K562 (cell line): ENCODE data around the gene HPCAL1. TPM values are rescaled to one million over a fixed set of nuclear protein-coding genes. Genes with fewer than 3 reads are reported as not detected.

Source experiments
- ATAC-seq: fragments of 200-7000 bp; cut with Tn5 transposase; 3 replicates; pipeline ENCODE4 v1.9.1; 2020; ENCODE audit warnings: moderate library complexity
- BruUV-seq: library from RNA; stranded (reverse); fragments of 400-500 nt; replicated peaks from 2 replicates; lab custom pipeline; 2021; lab: Mats Ljungman, UMichigan
- CTCF ChIA-PET: fragments of 300-600 bp; formaldehyde crosslinking; extraction: SDS; loops from one replicate; lab custom pipeline; 2021; ENCODE audit warnings: low intra/inter-chr PET ratio; lab: Yijun Ruan, JAX
- POLR2A ChIA-PET: fragments of 300-600, 350-650 bp; sonication (Branson Sonifier 250); formaldehyde crosslinking; extraction: SDS; loops from one replicate; lab custom pipeline; 2021; ENCODE audit warnings: antibody characterized with exemption, inconsistent platforms; lab: Yijun Ruan, JAX
- DNase-seq, 4 experiments: peaks; one replicate each; pipeline versions ENCODE4 v3.0.0 to v3.0.0-alpha.2; 2011 to 2018; ENCODE audit warnings: low spot score in 3 of 4, mixed read lengths in 3 of 4; ENCODE audit errors: extremely low read depth in 1 of 4
- FAIRE-seq: peaks from 2 replicates; lab custom pipeline; 2011; peaks lifted over from hg19 to GRCh38; lab: Jason Lieb, UNC
- H2AFZ ChIP-seq: 2 replicates; pipeline ENCODE4 v1.6.0; 2011; ENCODE audit warnings: low read depth, low read length, control low read depth, inconsistent platforms
- H3K27ac ChIP-seq: fragments of 200-600 bp; 3 replicates; pipeline ENCODE4 v1.8.0; 2011; ENCODE audit warnings: low read depth, mild to moderate bottlenecking, control low read depth, inconsistent platforms, low read length, moderate library complexity, mixed read lengths; ENCODE audit errors: extremely low read depth
- H3K27me3 ChIP-seq, 2 experiments: fragments of 300-600 bp in 1 of 2; 2 replicates in 1 of 2; 3 replicates in 1 of 2; pipeline versions ENCODE4 v1.6.0 to v1.8.0; 2011; ENCODE audit warnings: inconsistent platforms in 2 of 2, low read length in 2 of 2, mild to moderate bottlenecking in 1 of 2, mixed read lengths in 1 of 2, moderate library complexity in 1 of 2; ENCODE audit not compliant: control insufficient read depth in 2 of 2, insufficient read depth in 2 of 2
- H3K36me3 ChIP-seq: fragments of 300-600 bp; 3 replicates; pipeline ENCODE4 v1.8.0; 2011; ENCODE audit warnings: mild to moderate bottlenecking, low read length, inconsistent platforms; ENCODE audit not compliant: control insufficient read depth, insufficient read depth
- H3K4me1 ChIP-seq, 2 experiments: fragments of 200-600 bp in 1 of 2; replicated peaks in 1 of 2; 2 replicates in 1 of 2; 3 replicates in 1 of 2; pipeline versions ENCODE4 v1.5.1 to v1.8.0; 2011; ENCODE audit warnings: inconsistent platforms in 2 of 2, low read length in 2 of 2, mild to moderate bottlenecking in 1 of 2, mixed read lengths in 1 of 2, moderate library complexity in 1 of 2; ENCODE audit not compliant: control insufficient read depth in 2 of 2, insufficient read depth in 2 of 2
- H3K4me2 ChIP-seq: 2 replicates; pipeline ENCODE4 v1.6.1; 2011; ENCODE audit warnings: low read length, control low read depth, inconsistent platforms, mixed read lengths; ENCODE audit not compliant: insufficient read depth
- H3K4me3 ChIP-seq: fragments of 200-600 bp; sonication (generic), shearing (Covaris generic); 2 replicates; pipeline ENCODE4 v1.5.1; 2016; ENCODE audit warnings: control low read depth, inconsistent platforms
- H3K79me2 ChIP-seq: fragments of 200-600 bp; 3 replicates; pipeline ENCODE4 v1.8.0; 2011; ENCODE audit warnings: low read length, inconsistent platforms; ENCODE audit not compliant: control insufficient read depth, insufficient read depth
- H3K9ac ChIP-seq, 2 experiments: 2 replicates each; pipeline versions ENCODE4 v1.6.0 to v1.6.1; 2011; ENCODE audit warnings: low read depth in 2 of 2, low read length in 2 of 2, control low read depth in 1 of 2, inconsistent platforms in 1 of 2, mild to moderate bottlenecking in 1 of 2, mixed read lengths in 1 of 2; ENCODE audit not compliant: insufficient read depth in 1 of 2
- H3K9me1 ChIP-seq: one replicate; pipeline ENCODE4 v1.6.0; 2011; ENCODE audit warnings: inconsistent platforms, mild to moderate bottlenecking, low read length, moderate library complexity; ENCODE audit not compliant: control insufficient read depth, insufficient read depth
- H3K9me3 ChIP-seq: replicated peaks from 2 replicates; pipeline ENCODE4 v1.5.1; 2011; ENCODE audit warnings: low read depth, low read length, inconsistent platforms; ENCODE audit not compliant: control insufficient read depth, insufficient read depth
- H4K20me1 ChIP-seq: replicated peaks from 2 replicates; pipeline ENCODE4 v1.6.1; 2011; ENCODE audit warnings: low read length, inconsistent platforms, mixed read lengths; ENCODE audit not compliant: control insufficient read depth, insufficient read depth
- DMBX1 ChIP-seq: fragments of 250-450 bp; sonication (Bioruptor Pico); IDR thresholded peaks from 2 replicates; pipeline ENCODE4 v1.8.0; 2022; ENCODE audit warnings: inconsistent platforms, mild to moderate bottlenecking, moderate library complexity, borderline replicate concordance
- ELK3 ChIP-seq: fragments of 450-650 bp; formaldehyde crosslinking; IDR thresholded peaks from 2 replicates; pipeline ENCODE4 v1.4.0; 2020; ENCODE audit warnings: mild to moderate bottlenecking
- HDAC3 ChIP-seq: fragments of 450-650 bp; IDR thresholded peaks from 2 replicates; pipeline ENCODE4 v1.6.1; 2018; ENCODE audit warnings: borderline replicate concordance, mild to moderate bottlenecking, moderate library complexity; ENCODE audit not compliant: partially characterized antibody
- KLF6 ChIP-seq: fragments of 250-450 bp; sonication (Bioruptor Pico); IDR thresholded peaks from 2 replicates; pipeline ENCODE4 v1.4.0; 2020; ENCODE audit warnings: mild to moderate bottlenecking, moderate library complexity, borderline replicate concordance
- MXD1 ChIP-seq: fragments of 250-450 bp; sonication (Bioruptor Pico); IDR thresholded peaks from 2 replicates; pipeline ENCODE4 v1.8.0; 2021; ENCODE audit warnings: borderline replicate concordance, mild to moderate bottlenecking, moderate library complexity; ENCODE audit not compliant: poor library complexity, severe bottlenecking
- NFIC ChIP-seq: fragments of 450-650 bp; IDR thresholded peaks from 2 replicates; pipeline ENCODE4 v1.6.1; 2017; ENCODE audit warnings: mild to moderate bottlenecking, inconsistent platforms
- SIX5 ChIP-seq, 2 experiments: IDR thresholded peaks; 2 replicates each; pipeline ENCODE4 v1.6.1; 2011; ENCODE audit warnings: low read length in 2 of 2, borderline replicate concordance in 1 of 2, low read depth in 1 of 2, mild to moderate bottlenecking in 1 of 2, moderate library complexity in 1 of 2; ENCODE audit not compliant: insufficient read depth in 1 of 2
- SMARCE1 ChIP-seq: fragments of 450-650 bp; IDR thresholded peaks from 2 replicates; pipeline ENCODE4 v1.7.1; 2016; ENCODE audit warnings: mild to moderate bottlenecking
- SRSF3 ChIP-seq: fragments of 200-400 bp; formaldehyde crosslinking; IDR thresholded peaks from 2 replicates; pipeline ENCODE4 v1.6.1; 2016; ENCODE audit warnings: mild to moderate bottlenecking, low read length, moderate library complexity; ENCODE audit not compliant: insufficient read depth
- STAT6 ChIP-seq: sonication (generic); formaldehyde crosslinking; IDR thresholded peaks from 2 replicates; pipeline ENCODE4 v1.8.1; 2023; ENCODE audit warnings: mild to moderate bottlenecking, missing genetic modification reagents
- TAF9B ChIP-seq: fragments of 450-650 bp; IDR thresholded peaks from 2 replicates; pipeline ENCODE4 v1.6.1; 2018; ENCODE audit warnings: mild to moderate bottlenecking; ENCODE audit not compliant: partially characterized antibody
- TFAP4 ChIP-seq: sonication (generic); formaldehyde crosslinking; IDR thresholded peaks from 2 replicates; pipeline ENCODE4 v1.8.0; 2022; ENCODE audit warnings: missing genetic modification reagents, mild to moderate bottlenecking, moderate library complexity, borderline replicate concordance
- ZBTB2 ChIP-seq: fragments of 450-650 bp; IDR thresholded peaks from 2 replicates; pipeline ENCODE4 v1.6.1; 2016; ENCODE audit warnings: antibody characterized with exemption
- ZNF23 ChIP-seq: fragments of 250-450 bp; sonication (Bioruptor Pico); IDR thresholded peaks from 2 replicates; pipeline ENCODE4 v1.4.0; 2020; ENCODE audit warnings: mild to moderate bottlenecking
- ZNF668 ChIP-seq: fragments of 250-450 bp; sonication (Bioruptor Pico); IDR thresholded peaks from 2 replicates; pipeline ENCODE4 v1.8.0; 2022; ENCODE audit warnings: mild to moderate bottlenecking, inconsistent platforms
- WGBS: fragments of 100-300 bp; shearing (Covaris generic); methylation state at CpG from one replicate; pipeline ENCODE4 v1.1.6; 2016; ENCODE audit warnings: low coverage, mixed read lengths; ENCODE audit not compliant: insufficient coverage; ENCODE audit errors: missing lambda C conversion rate; 5-methylcytosine and 5-hydroxymethylcytosine counted together
- in situ Hi-C: fragments of 300-500 bp; cut with MboI; formaldehyde crosslinking; loops from 4 replicates; pipeline ENCODE4 v1.15.0; 2018; ENCODE audit warnings: inconsistent platforms, mixed read lengths
- intact Hi-C: fragments of 100-400 bp; cut with micrococcal nuclease; formaldehyde crosslinking; loops from 2 replicates; pipeline ENCODE4 v1.14.2; 2022
- polyA plus RNA-seq, 8 experiments: library from polyadenylated mRNA; depleted of rRNA in 4 of 8; stranded (reverse) in 5 of 8; unstranded in 3 of 8; fragments of >200 nt; fragmentation: Nextera tagmentation in 2 of 8; fragmentation: Illumina TruSeq in 1 of 8; extraction: Ambion mirVana in 2 of 8; extraction: Trizol in 1 of 8; gene quantifications; 2 replicates each; pipeline versions ENCODE4 v1.2.1 to v1.2.3, GENCODE V29; 2011 to 2014; ENCODE audit warnings: inconsistent platforms in 1 of 8, missing spikeins in 1 of 8
- total RNA-seq, 7 experiments: library from RNA; depleted of rRNA in 6 of 7; stranded (reverse); fragments of >200 nt in 6 of 7; fragmentation: Illumina TruSeq in 2 of 7; extraction: Trizol in 2 of 7; gene quantifications; 2 replicates each; pipeline versions ENCODE4 v1.2.1 to v1.2.3, GENCODE V29; 2011 to 2021; ENCODE audit warnings: low replicate concordance in 1 of 7

HPCAL1 gene
- total and polyA plus RNA-seq, 9 of the 15 experiments (the other 6 are each of a cell fraction or from before 2014, with no cell fraction given): 2.7 to 65.5 (median 23.9) TPM

- H3K79me2 ChIP-seq: peaks cover 35% of the 10 kb centered on the region
- no peaks in the 10 kb centered on the region for H3K9me3 ChIP-seq
- no peak overlapping the region for H3K27ac ChIP-seq
- H3K4me3 ChIP-seq: no peak overlapping the region
- WGBS: 66% methylated on average over 5 of the region's 5 CpGs
- POLR2A ChIA-PET: no interaction called here
- intact Hi-C loops: no loop called here
- in situ Hi-C loops: no loop called here
- H3K4me2 ChIP-seq: no peak overlapping the region
- peaks cover 7% of the 10 kb centered on the region; the same call in 1 of the 3 replicates for H3K36me3 ChIP-seq
- DNase-seq: no peak
- H2AFZ ChIP-seq: no peak overlapping the region
- CTCF ChIA-PET: no interaction called here
- no peak for ATAC-seq
- H3K4me1 ChIP-seq: peaks cover 10 to 19% of the 10 kb centered on the region in 2 experiments; a peak in 4 of 5 replicates
- no TSS peak for BruUV-seq
- peaks cover 4% of the 10 kb centered on the region for H3K9me1 ChIP-seq
- peaks cover 10% of the 10 kb centered on the region for H4K20me1 ChIP-seq
- no peak for FAIRE-seq
- no peaks in the 10 kb centered on the region for H3K27me3 ChIP-seq
- H3K9ac ChIP-seq: no peak overlapping the region
- TF ChIP-seq NFIC (no peak), DMBX1 (CRISPR knock-in tag) (no peak), ELK3 (CRISPR knock-in tag) (no peak), SMARCE1 (no peak), ZNF23 (no peak), ZNF668 (CRISPR knock-in tag) (no peak), KLF6 (CRISPR knock-in tag) (no peak), STAT6 (no peak), HDAC3 (no peak), MXD1 (no peak), SIX5 (IDR thresholded peaks at IDR 0.05; ENCODE audit: borderline replicate concordance in 1 of 2, insufficient read depth in 1 of 2, low read depth in 1 of 2, low read length in 2 of 2) (no peak), TAF9B (no peak), SRSF3 (no peak), TFAP4 (CRISPR knock-in tag) (no peak), ZBTB2 (no peak)
These were observed 48.1 kb downstream of the HPCAL1 start for GRCh38 chr2:10350761-10351160.
